Mammary epithelial cell (primary cell): ENCODE results near the gene ATP5ME.

ENCODE experiments used
- CTCF ChIP-seq, 2 donors: IDR thresholded peaks in 1 of 2; conservative IDR thresholded peaks in 1 of 2; 2 replicates each; pipeline ENCODE4 v1.5.1; 2011 to 2012; ENCODE audit warnings: inconsistent platforms in 2 of 2, low read length in 2 of 2, mild to moderate bottlenecking in 2 of 2, control low read depth in 1 of 2, low read depth in 1 of 2; ENCODE audit not compliant: insufficient read depth in 1 of 2; ENCODE audit errors: extremely low read depth in 1 of 2
- EZH2 ChIP-seq: IDR thresholded peaks from 2 replicates; pipeline ENCODE4 v1.6.1; 2012; ENCODE audit warnings: low read length, inconsistent platforms, borderline replicate concordance

GRCh38 chr4:630656-631055 lies 43.4 kb downstream of the ATP5ME start:
- TF ChIP-seq CTCF (conservative IDR thresholded peaks at IDR 0.05 in 1 of 2, IDR thresholded peaks at IDR 0.05 in 1 of 2; ENCODE audit: extremely low read depth in 1 of 2, insufficient read depth in 1 of 2, low read depth in 1 of 2, low read length in 2 of 2), result no peak
- no peak for TF ChIP-seq EZH2
